ENCODE measurements around the gene MVP.

GRCh38 chr16:29790949-29791844, 29.1 kb upstream of the MVP start:
- no peak for TF ChIP-seq CTCF (conservative IDR thresholded peaks at IDR 0.05; ENCODE audit: low read length)
- no peak for TF ChIP-seq EZH2phosphoT487 (IDR thresholded peaks at IDR 0.05; ENCODE audit: borderline replicate concordance, low read depth, low read length)

Data from OCI-LY7 (cell line).